ENCODE results near the gene IL25.

Gene IL25

GRCh38 chr14:23359167-23359626, 13.4 kb upstream of the IL25 start:
- Histone ChIP-seq H2AFZ (ENCODE audit: insufficient read depth, low read length, poor library complexity) (no peak overlapping the region), H2AK5ac (ENCODE audit: low read length) (no peak overlapping the region), H3K18ac (ENCODE audit: low read length) (no peak overlapping the region), H3K79me2 (ENCODE audit: control insufficient read depth, insufficient read depth, low read length, poor library complexity) (peaks cover 1% of the 10 kb centered on the region), H3K27me3 (ENCODE audit: insufficient read depth, low read length) (no peaks in the 10 kb centered on the region), H4K91ac (ENCODE audit: low read depth, low read length) (no peak overlapping the region), H4K8ac (ENCODE audit: low read depth, low read length) (no peak overlapping the region), H3K4me3 (ENCODE audit: low read depth, low read length) (no peak overlapping the region), H2BK12ac (ENCODE audit: low read length) (no peak overlapping the region), H3K23ac (ENCODE audit: low read length) (no peak overlapping the region), H2BK120ac (ENCODE audit: insufficient read depth, low read length, poor library complexity) (no peak overlapping the region), H3K27ac (ENCODE audit: low read depth, low read length) (no peak overlapping the region), H3K9me3 (ENCODE audit: insufficient read depth, low read depth, low read length) (no peaks in the 10 kb centered on the region), H3K4me1 (ENCODE audit: control insufficient read depth in 1 of 2, insufficient read depth in 2 of 2, low read length in 2 of 2) (peaks cover 5 to 9% of the 10 kb centered on the region in 2 experiments), H3K4ac (ENCODE audit: low read depth, low read length) (no peak overlapping the region), H3K4me2 (ENCODE audit: low read length) (no peak overlapping the region), H3K14ac (ENCODE audit: low read length) (no peak overlapping the region), H4K12ac (ENCODE audit: low read depth, low read length) (no peak overlapping the region), H2BK5ac (ENCODE audit: low read depth, low read length, poor library complexity) (no peak overlapping the region), H3K9ac (ENCODE audit: low read length) (no peak overlapping the region), H3K36me3 (ENCODE audit: control insufficient read depth in 1 of 2, insufficient read depth in 2 of 2, low read length in 2 of 2) (peaks cover 36 to 43% of the 10 kb centered on the region in 2 experiments), H3K79me1 (ENCODE audit: low read length) (peaks cover 1% of the 10 kb centered on the region)
- DNase-seq, result no peak
- WGBS (ENCODE audit: extremely low coverage, insufficient coverage, insufficient read length), result no CpG with 5 or more reads among the region's 11 CpGs

- Histone ChIP-seq H3K4me1 (ENCODE audit: control insufficient read depth in 1 of 2, insufficient read depth in 2 of 2, low read length in 2 of 2) (peaks cover 7 to 14% of the 10 kb centered on the region in 2 experiments), H2BK12ac (ENCODE audit: low read length) (no peak overlapping the region), H4K91ac (ENCODE audit: low read depth, low read length) (no peak overlapping the region), H2AFZ (ENCODE audit: insufficient read depth, low read length, poor library complexity) (no peak overlapping the region), H4K8ac (ENCODE audit: low read depth, low read length) (no peak overlapping the region), H2BK5ac (ENCODE audit: low read depth, low read length, poor library complexity) (no peak overlapping the region), H3K9ac (ENCODE audit: low read length) (no peak overlapping the region), H3K4ac (ENCODE audit: low read depth, low read length) (no peak overlapping the region), H3K4me3 (ENCODE audit: low read depth, low read length) (no peak overlapping the region), H3K27ac (ENCODE audit: low read depth, low read length) (no peak overlapping the region), H3K23ac (ENCODE audit: low read length) (no peak overlapping the region), H2BK120ac (ENCODE audit: insufficient read depth, low read length, poor library complexity) (no peak overlapping the region), H4K12ac (ENCODE audit: low read depth, low read length) (no peak overlapping the region), H3K18ac (ENCODE audit: low read length) (no peak overlapping the region), H3K79me2 (ENCODE audit: control insufficient read depth, insufficient read depth, low read length, poor library complexity) (peaks cover 8% of the 10 kb centered on the region), H3K14ac (ENCODE audit: low read length) (no peak overlapping the region), H3K9me3 (ENCODE audit: insufficient read depth, low read depth, low read length) (no peaks in the 10 kb centered on the region), H2AK5ac (ENCODE audit: low read length) (no peak overlapping the region), H3K27me3 (ENCODE audit: insufficient read depth, low read length) (no peaks in the 10 kb centered on the region), H3K79me1 (ENCODE audit: low read length) (peaks cover 8% of the 10 kb centered on the region), H3K36me3 (ENCODE audit: control insufficient read depth in 1 of 2, insufficient read depth in 2 of 2, low read length in 2 of 2) (peaks cover 36 to 43% of the 10 kb centered on the region in 2 experiments), H3K4me2 (ENCODE audit: low read length) (no peak overlapping the region)
- DNase-seq, result no peak
- no CpG with 5 or more reads among the region's 22 CpGs for WGBS (ENCODE audit: extremely low coverage, insufficient coverage, insufficient read length)
These were observed 12.7 kb upstream of the IL25 start for GRCh38 chr14:23359722-23360447.

- Histone ChIP-seq H3K27ac (ENCODE audit: low read depth, low read length) (no peak overlapping the region), H4K12ac (ENCODE audit: low read depth, low read length) (no peak overlapping the region), H3K14ac (ENCODE audit: low read length) (no peak overlapping the region), H3K9ac (ENCODE audit: low read length) (no peak overlapping the region), H2BK120ac (ENCODE audit: insufficient read depth, low read length, poor library complexity) (no peak overlapping the region), H2BK12ac (ENCODE audit: low read length) (no peak overlapping the region), H3K79me2 (ENCODE audit: control insufficient read depth, insufficient read depth, low read length, poor library complexity) (peaks cover 14% of the 10 kb centered on the region), H2AK5ac (ENCODE audit: low read length) (no peak overlapping the region), H3K9me3 (ENCODE audit: insufficient read depth, low read depth, low read length) (no peaks in the 10 kb centered on the region), H3K4me2 (ENCODE audit: low read length) (no peak overlapping the region), H3K27me3 (ENCODE audit: insufficient read depth, low read length) (no peaks in the 10 kb centered on the region), H4K8ac (ENCODE audit: low read depth, low read length) (no peak overlapping the region), H3K4me1 (ENCODE audit: control insufficient read depth in 1 of 2, insufficient read depth in 2 of 2, low read length in 2 of 2) (peaks cover 7 to 15% of the 10 kb centered on the region in 2 experiments), H4K91ac (ENCODE audit: low read depth, low read length) (no peak overlapping the region), H3K4ac (ENCODE audit: low read depth, low read length) (no peak overlapping the region), H3K23ac (ENCODE audit: low read length) (no peak overlapping the region), H2BK5ac (ENCODE audit: low read depth, low read length, poor library complexity) (no peak overlapping the region), H3K4me3 (ENCODE audit: low read depth, low read length) (no peak overlapping the region), H3K79me1 (ENCODE audit: low read length) (peaks cover 14% of the 10 kb centered on the region), H2AFZ (ENCODE audit: insufficient read depth, low read length, poor library complexity) (no peak overlapping the region), H3K18ac (ENCODE audit: low read length) (no peak overlapping the region), H3K36me3 (ENCODE audit: control insufficient read depth in 1 of 2, insufficient read depth in 2 of 2, low read length in 2 of 2) (peaks cover 36 to 43% of the 10 kb centered on the region in 2 experiments)
- no peak for DNase-seq
- no CpG with 5 or more reads among the region's 11 CpGs for WGBS (ENCODE audit: extremely low coverage, insufficient coverage, insufficient read length)
These were observed 12.1 kb upstream of the IL25 start for GRCh38 chr14:23360496-23360895.

- no peak overlapping the region for H3K9ac ChIP-seq (ENCODE audit: low read length)
- no peak for DNase-seq
- no peak overlapping the region for H3K4me2 ChIP-seq (ENCODE audit: low read length)
- H3K79me1 ChIP-seq (ENCODE audit: low read length), result peaks cover 20% of the 10 kb centered on the region
- H2BK120ac ChIP-seq (ENCODE audit: insufficient read depth, low read length, poor library complexity), result no peak overlapping the region
- H2AK5ac ChIP-seq (ENCODE audit: low read length), result no peak overlapping the region
- H3K4ac ChIP-seq (ENCODE audit: low read depth, low read length), result no peak overlapping the region
- no peak overlapping the region for H3K18ac ChIP-seq (ENCODE audit: low read length)
- H3K36me3 ChIP-seq (ENCODE audit: control insufficient read depth in 1 of 2, insufficient read depth in 2 of 2, low read length in 2 of 2), result peaks cover 33 to 39% of the 10 kb centered on the region in 2 experiments
- peaks cover 7 to 15% of the 10 kb centered on the region in 2 experiments for H3K4me1 ChIP-seq (ENCODE audit: control insufficient read depth in 1 of 2, insufficient read depth in 2 of 2, low read length in 2 of 2)
- H3K27me3 ChIP-seq (ENCODE audit: insufficient read depth, low read length), result no peaks in the 10 kb centered on the region
- H3K9me3 ChIP-seq (ENCODE audit: insufficient read depth, low read depth, low read length), result no peaks in the 10 kb centered on the region
- no peak overlapping the region for H3K27ac ChIP-seq (ENCODE audit: low read depth, low read length)
- H2BK12ac ChIP-seq (ENCODE audit: low read length), result no peak overlapping the region
- no peak overlapping the region for H3K23ac ChIP-seq (ENCODE audit: low read length)
- H2BK5ac ChIP-seq (ENCODE audit: low read depth, low read length, poor library complexity), result no peak overlapping the region
- H2AFZ ChIP-seq (ENCODE audit: insufficient read depth, low read length, poor library complexity), result no peak overlapping the region
- no peak overlapping the region for H4K8ac ChIP-seq (ENCODE audit: low read depth, low read length)
- no peak overlapping the region for H3K14ac ChIP-seq (ENCODE audit: low read length)
- peaks cover 19% of the 10 kb centered on the region for H3K79me2 ChIP-seq (ENCODE audit: control insufficient read depth, insufficient read depth, low read length, poor library complexity)
- no peak overlapping the region for H4K12ac ChIP-seq (ENCODE audit: low read depth, low read length)
- no peak overlapping the region for H3K4me3 ChIP-seq (ENCODE audit: low read depth, low read length)
- H4K91ac ChIP-seq (ENCODE audit: low read depth, low read length), result no peak overlapping the region
These were observed 11.3 kb upstream of the IL25 start for GRCh38 chr14:23361320-23361719.
